GM18858 (cell line): ENCODE results near the gene GPS1.

ENCODE experiments used
- ATAC-seq: cut with Tn5 transposase; IDR thresholded peaks from one replicate; pipeline ENCODE4 v1.9.1; 2021; ENCODE audit not compliant: unreplicated experiment

GPS1 gene

DNA sequence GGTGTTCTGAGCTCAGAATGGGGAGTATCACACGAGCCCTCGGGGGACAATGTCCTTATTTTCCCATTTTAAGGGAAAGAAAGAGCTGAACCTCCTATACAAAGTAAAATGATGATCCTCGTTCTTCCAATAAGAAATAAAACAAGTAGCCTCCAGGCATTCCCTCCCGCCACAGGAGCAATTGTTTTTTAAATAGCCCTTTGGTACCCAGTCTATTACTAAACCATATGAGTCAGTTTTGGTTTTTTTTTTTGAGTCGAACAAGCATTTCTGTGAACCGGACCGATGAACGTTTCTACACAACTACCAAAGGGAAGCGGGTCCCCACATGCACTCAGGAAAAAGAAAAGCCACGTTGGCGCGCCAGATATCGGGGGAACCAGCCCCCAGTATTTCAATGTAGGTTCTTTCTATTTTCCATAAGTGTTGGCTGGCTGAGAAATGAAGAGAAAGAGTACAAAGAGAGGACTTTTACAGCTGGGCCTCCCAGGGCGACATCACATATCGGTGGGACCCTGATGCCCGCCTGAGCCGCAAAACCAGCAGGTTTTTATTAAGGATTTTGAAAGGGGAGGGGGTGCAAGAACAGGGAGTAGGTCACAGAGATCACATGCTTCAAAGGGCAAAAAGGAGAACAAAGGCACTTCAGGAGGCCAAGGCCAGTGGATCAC lies 10.4 kb upstream of the GPS1 start:
- ATAC-seq: no peak

DNA sequence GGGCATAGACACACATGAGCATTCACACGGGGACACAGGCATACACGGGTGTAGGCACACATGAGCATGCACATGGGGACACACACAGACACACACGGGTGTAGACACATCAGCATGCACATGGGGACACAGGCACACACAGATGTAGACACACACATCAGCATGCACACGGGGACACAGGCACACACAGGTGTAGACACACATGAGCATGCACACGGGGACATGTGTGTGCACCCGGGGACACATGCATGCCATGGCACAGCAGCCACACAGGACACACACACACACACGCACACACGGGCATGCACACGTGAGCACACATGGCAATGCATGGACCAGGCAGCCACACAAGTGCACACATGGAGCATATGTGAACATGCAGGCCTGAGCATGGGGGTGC lies 9.0 kb upstream of the GPS1 start:
- ATAC-seq: no peak

DNA sequence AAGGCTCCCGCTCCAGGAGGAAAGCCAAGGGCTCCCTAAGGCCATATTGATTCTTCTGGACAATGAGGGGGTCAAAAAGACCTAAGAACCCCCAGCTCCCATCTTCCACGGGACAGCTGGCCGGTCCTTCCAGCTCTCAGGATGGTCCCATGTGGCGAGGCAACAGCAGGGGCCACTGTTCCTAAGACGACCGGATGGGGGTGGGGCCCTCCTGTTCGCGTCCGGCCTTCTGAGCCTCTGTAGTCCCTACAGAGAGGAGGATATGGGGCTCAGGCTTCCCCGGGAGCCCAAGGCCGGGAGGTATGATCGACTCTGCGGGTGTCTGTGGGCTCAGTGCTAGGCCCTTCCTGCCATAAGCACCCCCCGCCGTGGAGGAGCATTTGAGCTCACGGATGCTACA lies 8.2 kb upstream of the GPS1 start:
- no peak for ATAC-seq

DNA sequence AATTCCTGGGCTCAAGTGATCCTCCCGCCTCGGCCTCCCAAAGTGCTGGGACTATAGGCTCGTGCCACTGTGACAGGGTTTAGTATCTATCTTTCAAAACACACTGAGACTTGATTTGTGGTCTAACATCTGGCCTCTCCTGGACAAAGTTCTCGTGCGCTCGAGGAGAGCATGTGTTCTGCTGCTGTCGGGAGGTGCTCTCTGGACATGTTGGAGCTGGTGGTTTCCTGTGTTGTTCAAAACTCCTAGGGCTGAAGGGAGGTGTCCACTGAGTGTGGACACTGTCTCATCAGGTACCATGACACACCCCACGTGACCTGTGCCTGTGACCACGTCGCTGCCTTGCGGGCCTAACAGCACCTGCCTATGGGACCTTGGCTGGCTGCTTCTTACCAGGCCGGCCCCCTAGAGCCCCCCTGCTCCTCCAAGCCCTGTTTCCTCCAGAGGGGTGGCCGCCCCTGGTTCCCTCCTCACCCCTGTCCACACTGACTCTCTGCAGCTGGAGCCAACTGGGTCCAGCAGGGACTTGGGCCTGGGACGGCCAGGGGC lies 5.7 kb upstream of the GPS1 start:
- no peak for ATAC-seq

DNA sequence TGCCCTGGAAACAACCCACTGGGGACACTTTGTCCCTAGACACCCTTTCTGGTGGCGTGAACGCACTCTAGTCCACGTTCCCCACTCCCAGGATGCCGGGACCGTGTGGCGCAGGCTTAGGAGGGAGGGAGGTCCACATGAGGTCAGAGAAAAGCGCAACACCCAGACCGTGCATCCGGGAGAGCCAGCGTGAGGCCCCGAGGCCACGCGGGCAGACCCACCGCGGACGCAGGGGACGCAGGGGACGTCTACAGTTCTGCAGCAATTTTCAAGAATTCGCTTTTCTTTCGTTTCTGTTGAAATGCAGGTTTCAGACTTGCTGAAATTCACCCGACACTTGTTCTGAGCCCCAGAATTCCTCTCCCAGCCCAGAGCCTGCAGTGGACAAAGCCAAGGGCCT lies 4.8 kb upstream of the GPS1 start:
- no peak for ATAC-seq

DNA sequence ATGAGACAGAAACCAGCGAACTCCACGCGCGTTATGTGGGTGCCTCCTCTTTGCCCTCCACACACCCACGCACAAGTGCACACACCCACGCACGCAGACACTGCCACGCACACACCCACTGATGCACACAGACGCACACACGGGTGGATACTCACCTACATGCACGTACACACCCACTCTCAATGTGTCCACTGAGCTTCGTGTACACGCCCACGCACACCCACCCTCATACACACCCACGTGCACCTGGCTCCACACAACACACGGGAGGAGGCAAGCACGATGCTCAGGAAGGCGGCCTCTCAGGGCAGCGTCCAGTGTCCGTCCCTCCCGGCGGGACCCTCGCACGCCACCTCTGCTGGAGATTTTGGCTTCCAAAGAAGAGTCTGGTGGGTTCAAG lies 4.3 kb upstream of the GPS1 start:
- no peak for ATAC-seq

DNA sequence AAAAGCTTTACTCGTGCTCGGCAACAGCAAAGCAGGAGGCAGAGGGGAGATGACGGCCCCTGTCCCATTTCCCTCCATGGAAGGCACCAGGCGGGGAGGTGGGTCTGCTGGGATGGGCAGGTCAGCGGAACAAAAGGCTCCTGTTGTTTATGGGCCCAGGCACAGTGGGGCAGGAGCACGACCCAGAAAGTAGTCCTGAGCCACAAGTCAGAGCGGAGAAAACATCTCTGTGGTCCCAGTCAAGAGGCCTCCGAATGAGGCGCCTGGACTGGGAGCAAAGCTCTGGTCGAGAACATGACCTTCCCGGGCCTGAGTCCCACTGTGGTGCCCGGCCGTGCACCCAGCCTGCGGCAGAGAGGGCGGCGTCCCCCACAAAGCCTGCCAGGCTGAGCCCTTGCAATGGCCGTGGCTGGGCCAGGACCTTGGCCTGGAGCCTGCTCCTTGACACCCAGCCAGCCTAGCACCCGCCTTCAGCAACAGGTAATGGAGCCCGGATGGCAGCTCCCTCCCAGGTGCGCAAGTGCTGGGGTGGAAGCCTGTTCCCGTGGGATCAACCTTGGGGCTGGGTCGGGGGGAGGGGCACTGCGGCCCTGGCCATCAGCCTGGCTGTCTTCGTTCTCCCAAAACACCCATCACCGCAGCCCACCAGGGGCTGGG lies 3.7 kb upstream of the GPS1 start:
- ATAC-seq: no peak

DNA sequence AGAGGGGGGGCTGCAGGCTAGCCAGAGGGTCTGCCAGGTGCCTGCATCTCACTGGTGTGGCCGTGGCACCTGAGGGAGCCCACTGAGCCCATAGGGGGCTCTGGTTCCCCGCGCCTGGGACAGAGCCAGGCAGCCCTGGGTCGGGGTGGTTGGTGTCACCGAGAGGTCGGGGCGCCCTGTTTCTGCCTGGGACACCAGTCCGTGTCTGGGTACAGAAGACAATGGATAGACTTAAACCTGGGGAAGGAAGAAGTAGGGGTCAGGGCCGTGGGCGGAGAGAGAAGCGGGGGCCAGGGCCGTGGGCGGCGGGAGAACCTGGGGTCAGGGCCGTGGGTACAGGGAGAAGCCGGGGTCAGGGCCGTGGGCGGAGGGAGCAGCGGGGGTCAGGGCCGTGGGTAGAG lies 3.1 kb upstream of the GPS1 start:
- ATAC-seq: no peak

DNA sequence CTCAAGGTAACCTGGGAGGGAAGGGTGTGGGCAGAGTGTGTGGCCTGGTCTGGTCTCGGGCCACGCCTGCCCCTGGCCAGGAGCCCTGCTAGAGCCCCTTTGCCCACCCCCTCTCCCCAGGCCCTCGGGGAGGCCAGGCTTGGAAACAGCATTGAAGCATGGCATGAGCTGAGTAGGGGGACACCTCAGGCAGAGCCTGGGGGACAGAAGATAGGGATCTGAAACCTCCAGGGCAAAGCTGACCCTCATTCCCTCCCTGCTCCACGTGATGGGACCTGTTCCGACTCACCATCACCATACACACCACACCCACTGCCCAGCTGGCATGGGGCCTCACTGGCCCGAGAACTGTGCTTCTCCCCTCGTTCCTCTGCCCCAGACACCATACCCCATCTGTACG lies 2.6 kb upstream of the GPS1 start:
- ATAC-seq: no peak

DNA sequence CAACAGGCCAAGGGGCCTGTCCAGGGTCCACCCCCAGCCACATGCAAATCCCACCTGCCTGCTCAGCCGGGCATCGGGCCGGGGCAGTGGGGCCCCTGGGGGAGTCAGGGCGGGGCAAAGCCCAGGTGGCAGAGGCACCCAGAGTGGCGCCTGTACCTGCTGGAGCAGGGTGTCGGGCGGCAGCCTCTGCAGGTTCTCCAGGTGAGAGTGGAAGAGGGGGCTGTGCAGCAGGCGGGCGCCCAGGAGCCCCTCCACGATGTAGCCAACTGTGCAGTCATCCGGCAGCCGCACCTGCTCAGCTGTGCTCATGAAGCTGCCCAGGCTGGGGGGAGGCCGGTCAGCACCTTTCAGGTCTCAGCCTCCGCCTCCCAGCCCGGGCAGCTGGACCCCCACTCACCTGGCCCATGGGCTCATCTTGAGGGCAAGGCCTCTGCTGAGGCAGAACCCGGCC lies 2.2 kb upstream of the GPS1 start:
- ATAC-seq: no peak

DNA sequence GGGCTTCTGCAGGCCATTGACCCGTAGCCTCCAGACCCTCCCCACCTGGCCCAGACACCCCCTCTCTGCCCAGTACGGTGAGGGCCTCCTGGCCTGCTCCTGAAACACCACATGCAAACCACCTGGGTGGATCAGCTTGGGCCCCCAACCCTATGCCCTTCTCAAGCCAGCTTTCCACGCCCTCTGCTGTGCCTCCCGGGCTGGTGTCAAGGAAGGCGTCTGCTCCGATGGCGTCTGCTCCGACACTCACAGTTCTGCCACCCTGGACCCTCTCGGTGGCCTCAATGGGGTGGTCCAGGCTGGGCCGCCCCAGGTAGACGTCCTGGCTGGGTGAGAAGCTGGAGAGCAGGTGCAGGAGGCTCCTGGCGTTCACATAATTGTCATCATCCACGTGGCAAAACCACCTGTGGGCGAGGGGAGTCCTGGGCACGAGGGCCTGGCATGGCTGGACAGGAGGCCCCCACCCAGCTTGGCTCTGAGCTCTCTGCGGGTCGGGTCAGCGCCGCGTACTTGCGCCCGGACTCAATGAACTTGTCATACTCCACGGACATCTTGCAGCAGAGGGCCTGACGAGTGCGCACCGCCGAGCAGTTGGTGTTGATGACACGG lies 1.4 kb upstream of the GPS1 start:
- no peak for ATAC-seq

DNA sequence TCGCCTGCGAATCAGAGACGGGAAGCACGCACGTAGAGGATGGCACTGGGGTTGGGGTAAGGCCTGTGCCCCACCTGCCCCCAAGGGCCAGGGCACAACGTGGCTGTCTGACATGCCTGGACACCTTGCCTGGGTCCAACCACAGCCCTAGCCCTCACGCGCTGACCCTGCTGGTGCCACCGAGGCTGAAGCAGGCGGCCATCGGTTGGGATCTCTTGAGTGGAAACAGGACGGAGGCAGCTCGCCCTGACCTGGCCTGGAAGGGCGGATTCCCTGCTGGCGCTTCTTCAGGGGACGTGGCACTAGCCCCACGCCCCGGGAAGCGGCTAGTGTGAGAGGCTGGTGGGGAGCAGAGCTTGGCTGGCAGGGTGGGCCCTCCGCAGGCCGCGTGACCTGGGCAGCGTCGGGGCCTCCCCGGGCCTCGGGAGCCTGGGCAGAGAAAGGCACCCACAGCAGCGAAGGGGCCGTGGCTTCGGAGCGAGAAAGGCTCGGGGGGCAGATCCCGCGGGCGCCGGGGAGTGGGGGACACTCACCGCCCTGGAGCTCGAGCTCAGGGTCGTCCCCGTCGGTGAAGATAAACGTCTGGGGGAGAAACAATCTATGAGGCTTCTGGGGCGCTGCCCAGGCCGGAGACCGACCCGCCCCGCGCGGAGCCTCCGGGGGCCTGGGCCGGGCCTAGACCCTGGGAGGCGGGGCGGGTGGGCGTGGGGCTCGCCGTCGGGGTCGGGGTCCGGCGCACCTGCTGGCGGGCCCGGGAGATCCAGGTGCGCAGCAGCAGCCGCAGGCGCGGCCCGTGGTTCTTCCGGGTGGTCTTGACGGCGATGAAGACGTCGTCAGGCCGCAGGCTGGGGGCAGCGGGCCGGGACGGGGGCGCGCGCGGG lies 697 bp upstream of the GPS1 start:
- ATAC-seq: no peak

DNA sequence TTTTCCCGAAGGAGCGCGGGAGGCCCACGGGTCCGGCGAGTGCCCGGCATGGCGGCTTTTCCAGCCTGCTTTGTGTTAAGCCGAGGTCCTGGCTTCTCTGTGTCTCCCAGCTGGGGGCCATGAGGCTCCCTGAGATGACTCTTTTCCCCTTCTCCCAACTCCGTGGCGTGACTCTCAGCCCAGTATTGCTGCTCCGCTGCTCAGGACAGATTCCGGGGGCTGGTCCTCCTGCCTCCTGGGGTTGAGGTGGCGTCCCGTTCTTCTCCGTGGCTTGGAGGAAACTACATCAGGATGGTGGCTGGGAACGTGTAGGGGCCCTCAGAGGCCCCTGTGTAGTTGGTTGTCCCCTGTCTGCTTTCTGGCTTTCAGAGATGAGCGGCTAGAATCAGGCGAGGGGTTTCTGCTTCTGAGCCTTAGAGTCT lies 951 bp downstream of the GPS1 start:
- no peak for ATAC-seq

DNA sequence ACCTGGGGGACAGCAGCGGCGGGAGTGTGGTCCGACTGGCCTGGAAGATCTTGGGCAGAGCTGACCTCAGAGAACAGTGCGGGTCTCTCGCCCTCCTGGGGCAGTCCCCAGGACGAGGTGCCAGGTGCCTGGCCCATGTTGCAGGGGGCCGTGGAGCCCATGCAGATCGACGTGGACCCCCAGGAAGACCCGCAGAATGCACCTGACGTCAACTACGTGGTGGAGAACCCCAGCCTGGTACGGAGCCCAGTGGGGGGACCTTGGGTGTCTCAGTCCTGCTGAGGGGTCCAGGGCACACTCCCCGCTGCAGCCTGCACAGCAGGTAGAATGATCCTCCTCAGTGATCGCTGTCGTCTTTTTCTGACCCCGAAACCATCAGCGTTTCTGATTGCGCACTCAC lies 1.4 kb downstream of the GPS1 start:
- ATAC-seq: no peak

DNA sequence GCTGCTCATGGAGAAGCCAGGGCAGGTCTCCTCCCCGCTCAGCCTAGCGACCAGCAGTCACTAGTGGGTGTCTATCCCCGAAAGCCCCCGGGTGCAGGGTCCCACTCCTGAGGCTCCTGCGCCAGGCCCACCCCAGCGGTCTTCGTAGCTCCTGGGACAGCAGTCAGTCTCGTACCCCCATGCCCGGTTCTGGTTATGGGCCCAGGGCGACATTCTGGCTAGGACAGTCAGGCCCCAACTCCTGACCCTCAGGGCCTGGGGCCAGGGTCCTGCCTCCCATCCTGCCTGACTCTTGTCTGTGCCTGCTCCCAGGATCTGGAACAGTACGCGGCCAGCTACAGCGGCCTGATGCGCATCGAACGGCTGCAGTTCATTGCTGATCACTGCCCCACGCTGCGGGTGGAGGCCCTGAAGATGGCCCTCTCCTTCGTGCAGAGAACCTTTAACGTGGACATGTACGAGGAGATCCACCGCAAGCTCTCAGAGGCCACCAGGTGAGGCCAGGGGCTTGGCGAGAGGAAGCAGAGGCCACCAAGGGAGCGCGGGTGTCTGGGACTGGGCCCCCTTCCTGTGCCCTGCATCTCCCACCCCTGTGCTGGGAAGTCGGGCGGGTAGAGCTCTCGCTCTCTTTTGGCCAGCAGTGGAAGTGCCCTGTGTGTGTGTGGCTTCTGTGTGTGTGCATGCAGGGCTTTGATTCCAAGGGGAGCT lies 2.0 kb downstream of the GPS1 start:
- ATAC-seq: no peak

DNA sequence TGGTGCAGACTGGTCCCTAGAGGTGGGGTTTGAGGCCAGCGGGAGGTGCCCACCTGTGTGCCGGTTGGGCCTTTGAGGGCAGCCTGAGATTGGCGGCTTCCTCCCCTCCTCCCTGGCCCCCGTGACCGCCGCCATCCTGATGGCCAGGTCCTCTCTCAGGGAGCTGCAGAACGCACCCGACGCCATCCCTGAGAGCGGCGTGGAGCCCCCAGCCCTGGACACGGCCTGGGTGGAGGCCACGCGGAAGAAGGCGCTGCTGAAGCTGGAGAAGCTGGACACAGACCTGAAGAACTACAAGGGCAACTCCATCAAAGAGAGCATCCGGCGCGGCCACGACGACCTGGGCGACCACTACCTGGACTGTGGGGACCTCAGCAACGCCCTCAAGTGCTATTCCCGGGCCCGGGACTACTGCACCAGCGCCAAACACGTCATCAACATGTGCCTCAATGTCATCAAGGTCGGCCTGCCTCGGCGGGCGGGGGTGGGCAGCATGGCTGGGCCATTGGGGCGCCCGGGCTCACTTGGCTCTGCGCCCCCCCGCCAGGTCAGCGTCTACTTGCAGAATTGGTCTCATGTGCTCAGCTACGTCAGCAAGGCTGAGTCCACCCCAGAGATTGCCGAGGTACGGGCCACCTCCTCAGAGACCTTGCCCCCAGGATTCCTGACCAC lies 2.8 kb downstream of the GPS1 start:
- no peak for ATAC-seq

DNA sequence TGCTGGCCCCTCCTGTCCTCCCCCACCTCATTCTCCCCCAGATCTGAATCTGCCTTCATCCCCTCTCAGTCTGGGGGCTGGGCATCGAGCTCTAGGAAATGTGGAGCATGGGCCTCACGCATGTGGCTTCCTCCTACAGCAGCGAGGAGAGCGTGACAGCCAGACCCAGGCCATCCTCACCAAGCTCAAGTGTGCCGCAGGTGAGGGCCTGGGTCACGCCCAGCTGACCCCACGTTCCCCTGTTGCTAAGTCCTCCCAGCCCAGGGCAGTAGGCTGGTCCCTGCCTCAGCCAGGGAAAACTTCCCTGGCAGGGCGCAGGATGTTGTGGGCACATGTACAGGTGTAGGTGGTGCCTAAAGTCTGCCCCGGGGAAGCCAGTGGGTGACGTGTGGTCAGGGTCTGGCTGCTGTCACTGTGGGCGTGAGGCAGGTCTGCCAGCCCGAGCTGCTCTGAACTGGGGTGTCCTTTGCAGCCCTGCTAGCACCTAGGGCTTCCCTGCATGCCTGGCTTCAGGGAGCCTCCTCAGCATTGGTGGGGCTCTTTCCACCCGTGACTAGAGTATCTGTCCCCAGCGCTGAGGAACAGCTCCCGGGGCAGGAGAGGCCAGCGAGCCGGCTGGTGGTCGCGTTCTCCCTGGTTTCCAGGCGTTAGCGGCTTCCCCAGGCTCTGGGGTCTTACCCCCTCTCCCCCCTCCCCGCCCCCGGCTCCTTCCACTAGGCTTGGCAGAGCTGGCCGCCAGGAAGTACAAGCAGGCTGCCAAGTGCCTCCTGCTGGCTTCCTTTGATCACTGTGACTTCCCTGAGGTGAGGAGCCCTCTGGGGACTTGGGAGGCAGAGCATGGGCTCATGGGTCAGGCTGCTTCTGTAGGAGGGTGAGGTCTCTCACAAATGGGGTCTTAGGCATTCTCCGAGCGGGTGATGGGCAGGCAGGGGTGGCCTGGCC lies 3.6 kb downstream of the GPS1 start:
- no peak for ATAC-seq

DNA sequence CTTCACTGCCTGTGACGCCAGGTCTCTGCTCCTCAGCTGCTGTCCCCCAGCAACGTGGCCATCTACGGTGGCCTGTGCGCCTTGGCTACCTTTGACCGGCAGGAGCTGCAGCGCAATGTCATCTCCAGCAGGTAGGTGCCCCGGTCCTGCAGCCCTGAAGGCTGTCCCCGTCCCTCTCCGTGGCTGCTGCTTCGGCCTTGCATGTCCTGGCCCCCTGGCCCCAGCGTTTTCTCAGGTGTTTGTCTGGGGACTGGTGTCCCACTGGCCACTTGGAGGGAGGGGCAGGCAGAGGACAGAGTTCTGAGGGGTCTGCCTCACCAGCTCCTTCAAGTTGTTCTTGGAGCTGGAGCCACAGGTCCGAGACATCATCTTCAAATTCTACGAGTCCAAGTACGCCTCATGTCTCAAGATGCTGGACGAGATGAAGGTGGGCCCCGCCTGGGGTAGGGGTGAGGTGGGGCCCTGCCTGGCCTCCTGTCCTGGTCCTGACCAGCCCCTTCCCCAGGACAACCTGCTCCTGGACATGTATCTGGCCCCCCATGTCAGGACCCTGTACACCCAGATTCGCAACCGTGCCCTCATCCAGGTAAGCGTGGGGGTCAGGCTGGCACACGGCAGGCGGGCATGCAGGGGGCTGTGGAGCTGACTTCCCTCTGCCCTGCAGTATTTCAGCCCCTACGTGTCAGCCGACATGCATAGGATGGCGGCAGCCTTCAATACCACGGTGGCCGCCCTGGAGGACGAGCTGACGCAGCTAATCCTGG lies 4.4 kb downstream of the GPS1 start:
- ATAC-seq: no peak
